A549 (cell line): ENCODE measurements around the gene BCAP31. TPM values are rescaled to one million over a fixed set of nuclear protein-coding genes. Genes with fewer than 3 reads are reported as not detected.

Experiments used
- ATAC-seq, 2 experiments: fragments of 200-7000 bp in 1 of 2; fragments of >200 bp in 1 of 2; cut with Nextera tagmentation in 1 of 2; cut with Tn5 transposase in 1 of 2; 3 replicates each; pipeline versions ENCODE4 v1.8.0 to v1.9.1; 2018 to 2020; ENCODE audit warnings: mild to moderate bottlenecking in 1 of 2, moderate library complexity in 1 of 2
- CTCF ChIA-PET: fragments of 300-600 bp; sonication (Branson Sonifier 250); formaldehyde crosslinking; extraction: SDS; loops from one replicate; lab custom pipeline; 2021; ENCODE audit warnings: antibody characterized with exemption, inconsistent platforms; lab: Yijun Ruan, JAX
- POLR2A ChIA-PET: fragments of 350-600 bp; formaldehyde crosslinking; extraction: SDS; loops from one replicate; lab custom pipeline; 2021; ENCODE audit warnings: antibody characterized with exemption, inconsistent platforms; lab: Yijun Ruan, JAX
- DNase-seq, 2 experiments: peaks; one replicate each; pipeline versions ENCODE4 v3.0.0 to v3.0.0-alpha.2; 2011 to 2016; ENCODE audit warnings: low read depth in 1 of 2, low spot score in 1 of 2
- FAIRE-seq: peaks from 2 replicates; lab custom pipeline; 2011; peaks lifted over from hg19 to GRCh38; lab: Jason Lieb, UNC
- H3K27ac ChIP-seq, 2 experiments: fragments of >200 bp; sonication (Bioruptor Twin); formaldehyde crosslinking; 3 replicates each; pipeline ENCODE4 v1.5.1; 2016 to 2017
- H3K4me1 ChIP-seq: fragments of >200 bp; sonication (Bioruptor Twin); formaldehyde crosslinking; 3 replicates; pipeline ENCODE4 v1.6.1; 2016
- H3K4me2 ChIP-seq: fragments of >200 bp; sonication (Bioruptor Twin); formaldehyde crosslinking; 3 replicates; pipeline ENCODE4 v1.6.1; 2016
- H3K4me3 ChIP-seq: fragments of >200 bp; sonication (Bioruptor Twin); formaldehyde crosslinking; 3 replicates; pipeline ENCODE4 v1.5.1; 2016
- H3K9me3 ChIP-seq: fragments of >200 bp; sonication (Bioruptor Twin); formaldehyde crosslinking; 3 replicates; pipeline ENCODE4 v1.6.1; 2016
- CBX2 ChIP-seq: fragments of 200-600 bp; sonication (generic); IDR thresholded peaks from 2 replicates; pipeline ENCODE4 v1.6.1; 2016; ENCODE audit warnings: low read depth, mild to moderate bottlenecking, borderline replicate concordance
- CBX8 ChIP-seq: fragments of 200-600 bp; sonication (generic); IDR thresholded peaks from 2 replicates; pipeline ENCODE4 v1.6.1; 2016
- CEBPB ChIP-seq, 2 experiments: fragments of >200 bp in 1 of 2; sonication (Bioruptor Twin) in 1 of 2; formaldehyde crosslinking in 1 of 2; IDR thresholded peaks; 2 replicates each; pipeline ENCODE4 v1.6.1; 2012 to 2016
- CHD4 ChIP-seq: fragments of 200-600 bp; sonication (generic); IDR thresholded peaks from 2 replicates; pipeline ENCODE4 v1.6.1; 2016; ENCODE audit warnings: antibody characterized with exemption, mild to moderate bottlenecking, borderline replicate concordance
- EHMT2 ChIP-seq: fragments of 200-600 bp; sonication (generic); IDR thresholded peaks from 2 replicates; pipeline ENCODE4 v1.6.1; 2016; ENCODE audit warnings: antibody characterized with exemption, low read depth, mild to moderate bottlenecking, moderate library complexity
- ESRRA ChIP-seq: fragments of 150-350 bp; IDR thresholded peaks from 2 replicates; pipeline ENCODE4 v1.6.1; 2014; ENCODE audit warnings: mild to moderate bottlenecking, low read length, borderline replicate concordance
- FOXS1 ChIP-seq: fragments of 250-450 bp; sonication (Bioruptor Pico); IDR thresholded peaks from 2 replicates; pipeline ENCODE4 v1.5.0; 2020; ENCODE audit warnings: mild to moderate bottlenecking, moderate library complexity
- GATA3 ChIP-seq: IDR thresholded peaks from 2 replicates; pipeline ENCODE4 v1.6.1; 2012; ENCODE audit warnings: borderline replicate concordance
- HEYL ChIP-seq: fragments of 250-450 bp; sonication (Bioruptor Pico); IDR thresholded peaks from 2 replicates; pipeline ENCODE4 v1.8.0; 2021; ENCODE audit warnings: mild to moderate bottlenecking, moderate library complexity
- HOXA7 ChIP-seq: fragments of 250-450 bp; sonication (Bioruptor Pico); IDR thresholded peaks from 2 replicates; pipeline ENCODE4 v1.5.0; 2020; ENCODE audit warnings: mild to moderate bottlenecking, moderate library complexity
- HOXB13 ChIP-seq: fragments of 250-450 bp; sonication (Bioruptor Pico); IDR thresholded peaks from 2 replicates; pipeline ENCODE4 v1.5.0; 2020; ENCODE audit warnings: low read depth, mild to moderate bottlenecking, moderate library complexity
- JUNB ChIP-seq: fragments of >200 bp; sonication (Bioruptor Twin); formaldehyde crosslinking; IDR thresholded peaks from 2 replicates; pipeline ENCODE4 v1.6.1; 2016
- KDM1A ChIP-seq: fragments of 200-600 bp; sonication (generic); IDR thresholded peaks from 2 replicates; pipeline ENCODE4 v1.6.1; 2016; ENCODE audit warnings: low read depth, mild to moderate bottlenecking
- MYC ChIP-seq: IDR thresholded peaks from 2 replicates; pipeline ENCODE4 v1.6.1; 2012; ENCODE audit warnings: mild to moderate bottlenecking, inconsistent platforms, low read length, improper control_type of control experiment, borderline replicate concordance
- NPAS2 ChIP-seq: fragments of 250-450 bp; sonication (Bioruptor Pico); IDR thresholded peaks from 2 replicates; pipeline ENCODE4 v1.8.0; 2022; ENCODE audit warnings: mild to moderate bottlenecking, moderate library complexity, borderline replicate concordance
- POLR2A ChIP-seq: IDR thresholded peaks from 2 replicates; pipeline ENCODE4 v1.6.1; 2012; ENCODE audit warnings: mild to moderate bottlenecking, low read length
- POLR2AphosphoS2 ChIP-seq: conservative IDR thresholded peaks from 2 replicates; pipeline ENCODE4 v1.6.1; 2012; ENCODE audit warnings: low read length, improper control_type of control experiment, inconsistent platforms
- RFX5 ChIP-seq: fragments of 450-650 bp; IDR thresholded peaks from 2 replicates; pipeline ENCODE4 v1.7.1; 2014; ENCODE audit warnings: antibody characterized with exemption, mild to moderate bottlenecking, moderate library complexity
- RNF2 ChIP-seq: fragments of 200-600 bp; sonication (generic); IDR thresholded peaks from 2 replicates; pipeline ENCODE4 v1.6.1; 2016; ENCODE audit warnings: low read depth, mild to moderate bottlenecking, antibody characterized with exemption, moderate library complexity, borderline replicate concordance
- SREBF2 ChIP-seq: fragments of 450-650 bp; IDR thresholded peaks from 2 replicates; pipeline ENCODE4 v1.6.1; 2014; ENCODE audit warnings: mild to moderate bottlenecking, moderate library complexity
- TFCP2L1 ChIP-seq: fragments of 250-450 bp; sonication (Bioruptor Pico); IDR thresholded peaks from 2 replicates; pipeline ENCODE4 v1.5.0; 2021; ENCODE audit warnings: mild to moderate bottlenecking
- TP53 ChIP-seq: fragments of 250-450 bp; sonication (Bioruptor Pico); IDR thresholded peaks from 2 replicates; pipeline ENCODE4 v1.5.0; 2021; ENCODE audit warnings: mild to moderate bottlenecking, moderate library complexity
- ZC3H11A ChIP-seq: fragments of 450-650 bp; IDR thresholded peaks from 2 replicates; pipeline ENCODE4 v1.6.1; 2014; ENCODE audit warnings: antibody characterized with exemption, mild to moderate bottlenecking
- ZFP36 ChIP-seq: fragments of 450-650 bp; IDR thresholded peaks from 2 replicates; pipeline ENCODE4 v1.6.1; 2014; ENCODE audit warnings: borderline replicate concordance; ENCODE audit not compliant: partially characterized antibody
- ZNF302 ChIP-seq: fragments of 250-450 bp; sonication (Bioruptor Pico); IDR thresholded peaks from 2 replicates; pipeline ENCODE4 v1.9.0; 2021; ENCODE audit warnings: inconsistent platforms, mild to moderate bottlenecking, moderate library complexity
- WGBS: methylation state at CpG from one replicate; pipeline ENCODE4 v1.1.6; 2017; ENCODE audit errors: missing lambda C conversion rate; 5-methylcytosine and 5-hydroxymethylcytosine counted together
- polyA plus RNA-seq, 4 experiments: library from polyadenylated mRNA; depleted of rRNA in 3 of 4; stranded (reverse); fragments of >200 nt; fragmentation: RNase III in 1 of 4; extraction: RNeasy Plus Mini Kit Qiagen cat#74134 plus additional on column Dnase treatment in 1 of 4; gene quantifications; 2 replicates in 3 of 4; 3 replicates in 1 of 4; pipeline ENCODE4 v1.2.3, GENCODE V29; 2011 to 2017
- TF ChIP-seq, protein P1 (sequence below): fragments of >200 bp; sonication (Bioruptor Twin); formaldehyde crosslinking; IDR thresholded peaks from 2 replicates; pipeline ENCODE4 v1.6.1; 2016
- TF ChIP-seq, protein P2 (sequence below): fragments of 250-450 bp; sonication (Bioruptor Pico); IDR thresholded peaks from 2 replicates; pipeline ENCODE4 v1.5.0; 2020; ENCODE audit warnings: low read depth, mild to moderate bottlenecking, moderate library complexity
- TF ChIP-seq, protein P3 (sequence below): fragments of 200-600 bp; sonication (generic); IDR thresholded peaks from 2 replicates; pipeline ENCODE4 v1.6.1; 2016; ENCODE audit warnings: antibody characterized with exemption, mild to moderate bottlenecking, moderate library complexity
- TF ChIP-seq, protein P4 (sequence below): IDR thresholded peaks from 2 replicates; pipeline ENCODE4 v1.6.1; 2012; ENCODE audit warnings: low read depth, borderline replicate concordance

The BCAP31 gene
- polyA plus RNA-seq, 2 of the 4 experiments (the other 2 are of a cell fraction) = 217 to 349 TPM

DNA sequence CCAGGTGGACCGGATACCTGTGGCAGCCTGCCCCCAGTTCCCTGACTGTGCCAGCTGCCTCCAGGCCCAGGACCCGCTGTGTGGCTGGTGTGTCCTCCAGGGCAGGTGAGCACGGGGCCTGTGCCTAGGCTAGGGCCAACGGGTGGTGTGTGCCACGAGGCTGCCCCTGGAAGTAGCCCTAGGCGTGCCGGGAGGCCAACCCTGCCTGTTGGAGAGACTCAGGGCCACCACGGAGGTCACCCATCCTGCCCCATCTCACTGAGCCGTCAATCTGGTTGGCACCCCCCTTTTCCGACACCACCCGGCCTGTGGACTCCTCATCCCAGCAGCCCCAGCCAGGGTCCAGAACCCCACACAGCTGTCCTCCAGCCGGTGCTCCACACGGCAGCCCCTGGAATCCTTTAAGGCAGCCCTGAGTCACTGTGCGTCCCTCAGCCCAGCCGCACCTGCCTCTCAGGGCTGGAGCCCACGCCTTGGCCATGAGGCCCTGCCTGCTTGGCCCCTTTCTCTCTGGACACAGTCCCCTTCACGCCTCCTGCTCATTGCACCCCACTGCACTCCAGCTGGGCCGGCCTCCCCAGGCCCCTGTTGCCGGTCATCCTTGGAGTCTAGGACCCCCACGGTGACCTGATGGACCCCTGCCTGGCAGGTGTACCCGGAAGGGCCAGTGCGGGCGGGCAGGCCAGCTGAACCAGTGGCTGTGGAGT is 45.1 kb upstream of the BCAP31 start:
- H3K4me2 ChIP-seq = no peak overlapping the region
- H3K4me3 ChIP-seq = no peak overlapping the region
- H3K27ac ChIP-seq = no peak overlapping the region
- no peaks in the 10 kb centered on the region for H3K9me3 ChIP-seq
- TF ChIP-seq CHD4 (no peak), HOXB13 (CRISPR knock-in tag) (no peak), TFCP2L1 (CRISPR knock-in tag) (no peak), CEBPB (IDR thresholded peaks at IDR 0.05) (no peak), GATA3 (no peak), POLR2A (no peak), RFX5 (no peak), ESRRA (no peak), JUNB (no peak), POLR2AphosphoS2 (no peak), KDM1A (no peak), ZFP36 (no peak), HOXA7 (no peak), NPAS2 (no peak), SREBF2 (no peak), HEYL (CRISPR knock-in tag) (no peak), ZNF302 (CRISPR knock-in tag) (no peak)
- TF ChIP-seq, protein P1, sequence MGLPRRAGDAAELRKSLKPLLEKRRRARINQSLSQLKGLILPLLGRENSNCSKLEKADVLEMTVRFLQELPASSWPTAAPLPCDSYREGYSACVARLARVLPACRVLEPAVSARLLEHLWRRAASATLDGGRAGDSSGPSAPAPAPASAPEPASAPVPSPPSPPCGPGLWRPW = no peak
- TF ChIP-seq, all 56 proteins: peak for 0
- ChIA-PET POLR2A (no interaction called here), CTCF (interaction anchor here (2.2 to 2.3 kb wide), 2 partner anchors 10 to 154 kb away, joined by 7 to 8 read pairs; no protein-coding TSS in a partner anchor)
- FAIRE-seq (no peak), DNase-seq (no peak), ATAC-seq (no peak)
- H3K4me1 ChIP-seq = peaks cover 14% of the 10 kb centered on the region; the same call in 2 of the 3 replicates
- 85% methylated on average over 11 of the region's 23 CpGs for WGBS

DNA sequence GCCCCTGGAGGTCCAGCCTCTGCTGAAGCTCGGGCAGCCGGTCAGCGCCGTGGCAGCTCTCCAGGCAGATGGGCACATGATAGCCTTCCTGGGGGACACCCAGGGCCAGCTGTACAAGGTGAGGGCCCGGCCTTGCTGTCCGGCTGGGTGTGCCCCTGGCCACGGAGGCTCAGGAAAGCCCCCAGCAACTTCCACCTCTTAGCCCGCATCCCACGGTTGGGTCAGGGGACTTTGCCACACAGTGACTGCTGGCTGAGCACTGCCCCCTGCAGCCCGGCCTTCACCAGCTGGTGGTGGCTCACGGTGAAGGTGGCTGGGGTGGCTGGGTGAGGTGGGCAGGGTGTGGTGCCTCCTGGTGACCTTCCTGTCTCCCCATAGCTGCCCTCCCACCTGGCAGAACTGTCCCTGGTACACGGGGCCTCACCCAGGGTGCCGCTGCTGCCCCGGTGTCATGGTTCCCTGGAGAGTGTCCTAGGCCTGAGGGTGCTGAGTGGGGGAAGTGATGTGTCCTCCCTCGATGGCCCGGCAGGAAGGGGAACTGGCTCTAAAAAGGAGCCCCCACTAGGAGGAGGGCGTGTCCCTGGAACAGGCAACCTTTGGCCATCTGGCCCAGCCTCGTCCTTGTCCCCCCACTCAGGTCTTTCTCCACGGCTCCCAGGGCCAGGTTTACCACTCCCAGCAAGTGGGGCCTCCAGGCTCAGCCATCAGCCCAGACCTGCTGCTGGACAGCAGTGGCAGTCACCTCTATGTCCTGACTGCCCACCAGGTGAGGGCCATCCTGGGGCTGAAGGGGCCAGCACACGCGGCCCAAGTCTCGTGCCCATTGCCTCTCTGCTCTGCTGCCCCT is 44.3 kb upstream of the BCAP31 start:
- no peak overlapping the region for H3K4me2 ChIP-seq
- H3K4me1 ChIP-seq = peaks cover 16% of the 10 kb centered on the region; the same call in 2 of the 3 replicates
- no peaks in the 10 kb centered on the region for H3K9me3 ChIP-seq
- no peak overlapping the region for H3K27ac ChIP-seq
- no peak for ATAC-seq
- no peak overlapping the region for H3K4me3 ChIP-seq
- 82% methylated on average over 6 of the region's 22 CpGs for whole genome bisulfite sequencing
- TF ChIP-seq ESRRA (no peak), CBX8 (no peak), KDM1A (no peak), HEYL (CRISPR knock-in tag) (no peak), CBX2 (no peak), EHMT2 (no peak), ZC3H11A (no peak), POLR2AphosphoS2 (no peak), MYC (no peak), RNF2 (no peak), TP53 (CRISPR knock-in tag) (no peak), POLR2A (no peak), TFCP2L1 (CRISPR knock-in tag) (no peak), FOXS1 (CRISPR knock-in tag) (no peak)
- TF ChIP-seq, protein P2, sequence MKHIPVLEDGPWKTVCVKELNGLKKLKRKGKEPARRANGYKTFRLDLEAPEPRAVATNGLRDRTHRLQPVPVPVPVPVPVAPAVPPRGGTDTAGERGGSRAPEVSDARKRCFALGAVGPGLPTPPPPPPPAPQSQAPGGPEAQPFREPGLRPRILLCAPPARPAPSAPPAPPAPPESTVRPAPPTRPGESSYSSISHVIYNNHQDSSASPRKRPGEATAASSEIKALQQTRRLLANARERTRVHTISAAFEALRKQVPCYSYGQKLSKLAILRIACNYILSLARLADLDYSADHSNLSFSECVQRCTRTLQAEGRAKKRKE (CRISPR knock-in tag) = no peak
- TF ChIP-seq, protein P3, sequence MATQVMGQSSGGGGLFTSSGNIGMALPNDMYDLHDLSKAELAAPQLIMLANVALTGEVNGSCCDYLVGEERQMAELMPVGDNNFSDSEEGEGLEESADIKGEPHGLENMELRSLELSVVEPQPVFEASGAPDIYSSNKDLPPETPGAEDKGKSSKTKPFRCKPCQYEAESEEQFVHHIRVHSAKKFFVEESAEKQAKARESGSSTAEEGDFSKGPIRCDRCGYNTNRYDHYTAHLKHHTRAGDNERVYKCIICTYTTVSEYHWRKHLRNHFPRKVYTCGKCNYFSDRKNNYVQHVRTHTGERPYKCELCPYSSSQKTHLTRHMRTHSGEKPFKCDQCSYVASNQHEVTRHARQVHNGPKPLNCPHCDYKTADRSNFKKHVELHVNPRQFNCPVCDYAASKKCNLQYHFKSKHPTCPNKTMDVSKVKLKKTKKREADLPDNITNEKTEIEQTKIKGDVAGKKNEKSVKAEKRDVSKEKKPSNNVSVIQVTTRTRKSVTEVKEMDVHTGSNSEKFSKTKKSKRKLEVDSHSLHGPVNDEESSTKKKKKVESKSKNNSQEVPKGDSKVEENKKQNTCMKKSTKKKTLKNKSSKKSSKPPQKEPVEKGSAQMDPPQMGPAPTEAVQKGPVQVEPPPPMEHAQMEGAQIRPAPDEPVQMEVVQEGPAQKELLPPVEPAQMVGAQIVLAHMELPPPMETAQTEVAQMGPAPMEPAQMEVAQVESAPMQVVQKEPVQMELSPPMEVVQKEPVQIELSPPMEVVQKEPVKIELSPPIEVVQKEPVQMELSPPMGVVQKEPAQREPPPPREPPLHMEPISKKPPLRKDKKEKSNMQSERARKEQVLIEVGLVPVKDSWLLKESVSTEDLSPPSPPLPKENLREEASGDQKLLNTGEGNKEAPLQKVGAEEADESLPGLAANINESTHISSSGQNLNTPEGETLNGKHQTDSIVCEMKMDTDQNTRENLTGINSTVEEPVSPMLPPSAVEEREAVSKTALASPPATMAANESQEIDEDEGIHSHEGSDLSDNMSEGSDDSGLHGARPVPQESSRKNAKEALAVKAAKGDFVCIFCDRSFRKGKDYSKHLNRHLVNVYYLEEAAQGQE = no peak
- TF ChIP-seq, protein P4, sequence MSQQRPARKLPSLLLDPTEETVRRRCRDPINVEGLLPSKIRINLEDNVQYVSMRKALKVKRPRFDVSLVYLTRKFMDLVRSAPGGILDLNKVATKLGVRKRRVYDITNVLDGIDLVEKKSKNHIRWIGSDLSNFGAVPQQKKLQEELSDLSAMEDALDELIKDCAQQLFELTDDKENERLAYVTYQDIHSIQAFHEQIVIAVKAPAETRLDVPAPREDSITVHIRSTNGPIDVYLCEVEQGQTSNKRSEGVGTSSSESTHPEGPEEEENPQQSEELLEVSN = no peak
- POLR2A ChIA-PET = no interaction called here
- no peak for FAIRE-seq
- CTCF ChIA-PET = interaction anchor here (0.7 to 3.4 kb wide), 4 partner anchors 11 to 199 kb away, joined by 3 to 17 read pairs (median 8); no protein-coding TSS in a partner anchor
- no peak for DNase-seq
